ENCODE data around the gene EML1. TPM values are rescaled to one million over a fixed set of nuclear protein-coding genes. Genes with fewer than 3 reads are reported as not detected.

The EML1 gene
- total RNA-seq, 1 experiment from 2014 or later, result 11.1 TPM

DNA sequence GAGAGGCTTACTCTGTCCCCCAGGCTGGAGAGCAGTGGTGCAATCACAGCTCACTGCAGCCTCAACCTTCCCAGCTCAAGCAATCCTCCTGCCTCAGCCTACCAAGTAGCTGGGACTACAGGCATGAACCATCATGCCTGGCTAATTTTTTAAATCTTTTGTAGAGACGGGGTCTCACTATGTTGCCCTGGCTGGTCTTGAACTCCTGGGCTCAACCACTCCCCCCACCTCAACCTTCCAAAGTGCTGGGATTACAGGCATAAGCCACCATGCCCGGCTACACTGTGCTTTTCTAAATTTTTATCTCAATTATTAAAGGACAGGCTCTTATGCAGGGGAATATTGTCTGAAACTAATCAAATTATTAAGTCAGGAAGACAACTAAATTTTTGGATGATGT lies 44.6 kb downstream of the EML1 start:
- in situ Hi-C loops (cut with HindIII; ENCODE audit: low pct_unique_long_range_greater_than_20kb, low sequenced_read_pairs), result no loop called here

DNA sequence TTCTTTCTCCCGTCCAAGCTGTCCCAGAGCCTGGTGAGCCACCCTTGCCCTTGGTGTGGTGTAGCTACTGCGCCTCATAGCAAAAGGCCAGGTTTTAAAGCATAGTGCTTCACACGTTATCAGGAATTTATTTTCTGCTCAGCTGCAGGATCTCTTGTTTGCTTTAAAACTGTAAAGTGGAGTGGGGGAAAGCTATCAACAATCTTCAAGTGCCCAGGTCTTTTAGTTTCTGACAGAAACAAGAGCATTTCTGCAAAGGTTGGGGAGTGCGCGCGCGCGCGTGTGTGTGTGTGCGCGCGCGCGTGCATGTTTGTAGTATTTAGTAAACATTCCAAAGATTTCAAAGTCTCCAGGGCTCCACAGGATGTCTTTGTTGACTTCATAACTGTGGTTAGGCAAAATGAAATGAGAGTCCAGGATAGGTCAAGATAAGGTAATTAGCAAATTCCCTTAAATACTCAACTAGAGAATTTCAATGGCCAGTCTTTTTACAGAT lies 45.5 kb downstream of the EML1 start:
- in situ Hi-C loops (cut with HindIII; ENCODE audit: low pct_unique_long_range_greater_than_20kb, low sequenced_read_pairs), result no loop called here

More for the DNA sequence above, 44.6 kb downstream of the EML1 start:
- no peak for DNase-seq (ENCODE audit: low read depth, low spot score)

DNA sequence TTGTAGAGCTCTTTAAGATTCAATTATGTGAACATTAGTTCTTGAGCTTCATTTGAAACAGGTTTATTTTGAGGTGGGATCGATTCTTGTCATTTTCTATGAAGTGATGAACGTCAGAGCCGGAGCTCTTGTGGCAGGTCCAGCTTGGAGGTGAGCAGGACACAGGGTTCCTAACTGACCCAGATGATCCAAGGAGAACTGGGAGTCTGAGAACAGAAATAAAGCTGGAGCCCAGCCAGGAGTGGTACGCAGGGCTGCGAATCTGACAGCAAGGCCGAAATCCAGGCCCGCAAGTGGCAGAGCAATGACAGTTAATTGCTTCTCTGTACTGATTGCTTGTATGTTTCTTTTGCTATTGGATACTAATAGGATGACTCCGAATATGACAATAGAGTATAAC lies 46.5 kb downstream of the EML1 start:
- in situ Hi-C loops (cut with HindIII; ENCODE audit: low pct_unique_long_range_greater_than_20kb, low sequenced_read_pairs), result no loop called here
- no peak for DNase-seq (ENCODE audit: low read depth, low spot score)

More for the DNA sequence above, 45.5 kb downstream of the EML1 start:
- no peak for DNase-seq (ENCODE audit: low read depth, low spot score)

DNA sequence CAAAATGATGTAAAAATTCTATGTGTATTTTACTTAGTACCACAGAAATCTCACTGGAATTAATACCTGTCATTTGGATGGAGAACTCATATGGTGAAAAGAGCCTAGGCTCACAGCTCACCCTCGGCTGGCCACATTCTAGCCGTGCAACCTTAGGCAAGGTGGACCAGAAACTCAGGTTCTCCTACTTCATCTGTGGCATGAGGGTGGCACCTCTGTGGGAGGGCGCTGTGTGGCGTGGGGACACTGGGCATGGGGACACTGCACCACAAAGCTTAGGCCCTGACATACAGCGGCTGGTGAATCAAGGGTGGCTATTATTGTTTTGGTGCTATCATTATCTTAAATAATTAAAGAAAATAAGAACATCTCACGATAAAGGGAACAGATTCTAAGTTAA lies 47.1 kb downstream of the EML1 start:
- DNase-seq (ENCODE audit: low read depth, low spot score), result no peak
- in situ Hi-C loops (cut with HindIII; ENCODE audit: low pct_unique_long_range_greater_than_20kb, low sequenced_read_pairs), result no loop called here

DNA sequence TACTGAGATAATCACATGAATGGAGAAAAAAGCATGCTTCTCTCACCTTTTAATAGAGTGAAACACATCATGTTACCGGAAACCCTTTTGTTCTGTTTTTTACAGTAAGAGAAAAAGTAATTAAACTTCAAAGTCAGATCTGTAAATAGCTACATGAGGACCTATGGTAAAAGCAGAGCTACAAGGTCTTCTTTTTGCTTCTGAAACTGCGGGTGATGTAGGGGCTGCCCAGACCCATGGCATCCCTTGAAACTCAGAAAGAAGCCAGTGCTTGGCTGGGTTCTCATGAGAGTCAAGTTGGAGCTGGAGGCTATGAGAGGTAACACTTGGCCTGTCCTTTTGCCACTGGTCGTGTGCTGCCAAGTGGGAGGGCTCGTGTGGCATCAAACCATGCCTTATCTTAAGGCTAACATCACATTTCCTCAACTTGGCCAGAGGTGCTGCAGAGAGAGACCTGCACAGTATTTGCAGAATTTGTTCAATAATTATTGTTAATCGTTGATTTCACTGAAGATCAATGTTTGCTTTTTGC lies 47.6 kb downstream of the EML1 start:
- no peak for DNase-seq (ENCODE audit: low read depth, low spot score)
- in situ Hi-C loops (cut with HindIII; ENCODE audit: low pct_unique_long_range_greater_than_20kb, low sequenced_read_pairs), result no loop called here

DNA sequence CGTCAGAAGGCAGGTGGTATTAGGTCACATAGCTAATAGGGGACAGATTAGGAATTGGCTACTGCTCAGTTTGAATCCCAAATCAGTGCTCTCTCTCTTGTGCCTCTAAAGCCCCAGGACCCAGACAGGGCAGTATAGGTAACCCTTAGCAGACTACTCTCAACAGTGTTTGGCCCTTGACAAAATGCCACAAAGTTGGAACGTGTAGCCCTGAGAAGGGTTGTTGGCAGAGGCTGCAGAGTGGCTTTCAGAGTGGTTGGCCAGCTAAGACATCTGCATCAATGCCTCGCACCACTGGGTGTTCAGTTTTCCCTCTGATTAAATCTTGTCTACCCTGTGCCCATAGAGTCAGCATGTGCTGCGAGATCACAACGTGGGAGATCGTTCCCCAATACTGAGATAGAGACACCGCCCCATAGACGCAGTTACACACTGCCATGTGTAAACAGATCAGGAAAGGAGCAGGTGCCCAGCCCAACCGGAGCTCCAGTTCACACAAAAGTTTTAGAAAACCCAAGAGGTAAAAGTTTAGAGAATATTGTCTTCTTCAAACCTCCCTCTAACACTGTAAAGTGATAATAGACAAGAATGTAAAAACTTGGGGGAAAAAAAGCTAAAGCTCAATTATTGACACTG lies 48.3 kb downstream of the EML1 start:
- in situ Hi-C loops (cut with HindIII; ENCODE audit: low pct_unique_long_range_greater_than_20kb, low sequenced_read_pairs), result no loop called here
- DNase-seq (ENCODE audit: low read depth, low spot score), result no peak

DNA sequence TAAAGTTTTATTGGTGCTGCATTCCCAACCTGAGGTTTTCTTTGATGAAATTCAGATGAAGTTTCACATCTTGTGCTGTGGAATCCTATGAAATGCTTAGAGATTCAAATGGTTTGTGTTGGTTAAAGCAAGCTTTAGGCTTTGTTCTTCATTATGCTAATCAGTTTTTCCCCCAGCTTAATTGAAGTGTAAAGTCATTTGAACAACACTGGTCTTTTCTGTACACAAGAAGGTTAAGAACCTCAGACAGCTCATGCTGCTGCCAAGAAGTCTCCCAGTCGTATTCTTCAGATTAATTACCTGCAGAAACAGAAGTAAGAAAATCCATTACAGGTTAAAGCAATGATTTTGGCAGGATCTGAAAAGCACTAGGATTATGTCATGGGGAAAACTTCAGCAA lies 48.9 kb downstream of the EML1 start:
- DNase-seq (ENCODE audit: low read depth, low spot score), result no peak
- in situ Hi-C loops (cut with HindIII; ENCODE audit: low pct_unique_long_range_greater_than_20kb, low sequenced_read_pairs), result no loop called here

DNA sequence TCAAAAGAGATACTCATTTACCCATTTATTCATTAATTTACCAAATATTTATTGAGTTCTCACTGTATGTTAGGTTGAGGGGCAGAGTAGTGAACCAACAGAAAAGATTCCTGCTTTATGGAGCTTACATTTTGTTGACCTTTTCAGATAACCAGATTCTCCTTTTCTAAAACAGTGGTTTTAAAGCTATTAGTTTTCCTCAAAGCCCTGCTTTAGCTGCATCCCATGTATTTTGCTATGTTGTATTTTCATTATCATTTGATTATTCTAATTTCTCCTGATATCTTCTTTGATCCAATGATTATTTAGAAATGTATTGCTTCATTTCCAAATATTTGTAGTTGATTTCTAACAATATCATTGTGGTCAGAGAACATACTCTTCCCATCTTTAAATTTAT lies 53.6 kb downstream of the EML1 start:
- DNase-seq (ENCODE audit: low read depth, low spot score), result no peak
- in situ Hi-C loops (cut with HindIII; ENCODE audit: low pct_unique_long_range_greater_than_20kb, low sequenced_read_pairs), result no loop called here

DNA sequence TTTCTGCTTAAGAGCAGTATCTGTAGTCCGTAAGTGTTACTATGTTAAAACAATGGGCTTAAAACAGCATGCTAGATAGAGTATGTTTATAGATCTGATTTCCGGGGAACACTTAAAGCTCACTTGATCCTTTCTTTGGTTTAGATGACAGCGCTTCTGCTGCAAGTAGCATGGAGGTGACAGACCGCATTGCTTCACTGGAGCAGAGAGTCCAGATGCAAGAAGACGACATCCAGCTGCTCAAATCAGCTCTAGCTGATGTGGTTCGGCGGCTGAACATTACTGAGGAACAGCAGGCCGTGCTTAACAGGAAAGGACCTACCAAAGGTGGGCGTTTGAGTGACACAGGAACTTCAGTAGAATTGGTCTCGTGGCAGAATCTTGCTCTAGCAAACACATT lies 57.5 kb downstream of the EML1 start:
- no peak for DNase-seq (ENCODE audit: low read depth, low spot score)
- in situ Hi-C loops (cut with HindIII; ENCODE audit: low pct_unique_long_range_greater_than_20kb, low sequenced_read_pairs), result no loop called here

DNA sequence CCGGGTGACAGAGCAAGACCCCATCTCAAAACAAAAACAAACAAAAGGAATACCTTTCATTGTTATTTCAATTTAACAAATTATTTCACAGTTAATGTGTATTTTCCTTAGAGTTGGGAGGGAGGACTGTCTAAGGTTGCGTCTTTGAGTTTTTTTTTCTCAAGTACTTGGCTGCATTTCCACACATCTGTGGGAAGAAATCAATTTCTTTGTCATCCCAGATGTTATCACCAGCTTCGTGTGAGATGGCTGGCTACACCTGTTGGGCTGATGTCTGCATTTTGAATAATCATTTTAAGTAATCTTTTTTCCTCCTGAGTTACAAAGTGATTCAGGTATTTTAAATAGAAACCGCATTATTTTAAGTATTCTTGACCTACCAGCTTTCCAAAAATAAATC lies 59.4 kb downstream of the EML1 start:
- in situ Hi-C loops (cut with HindIII; ENCODE audit: low pct_unique_long_range_greater_than_20kb, low sequenced_read_pairs), result no loop called here

DNA sequence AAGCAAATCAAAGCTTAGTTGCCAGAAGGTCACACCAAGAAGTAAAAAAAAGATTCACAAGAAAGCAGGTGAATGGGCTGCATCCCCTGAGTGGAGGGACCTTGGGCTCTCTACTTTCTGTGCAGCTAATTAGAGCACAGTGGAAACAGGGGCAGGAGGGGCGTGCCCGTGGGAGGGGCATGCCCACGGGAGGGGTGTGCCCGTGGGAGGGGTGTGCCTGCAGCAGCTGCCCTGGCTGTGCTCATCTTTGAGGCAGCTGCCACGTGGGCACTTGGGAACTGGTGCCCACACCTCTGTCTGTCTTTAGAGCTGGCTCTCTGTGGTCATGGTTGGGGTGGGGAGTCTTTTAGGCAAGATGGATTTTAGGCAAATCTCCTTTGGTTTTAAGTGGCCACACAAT lies 60.0 kb downstream of the EML1 start:
- in situ Hi-C loops (cut with HindIII; ENCODE audit: low pct_unique_long_range_greater_than_20kb, low sequenced_read_pairs), result no loop called here
- peak; percentile 18 for DNase-seq (ENCODE audit: low read depth, low spot score)

More for the DNA sequence above, 59.4 kb downstream of the EML1 start:
- no peak for DNase-seq (ENCODE audit: low read depth, low spot score)

DNA sequence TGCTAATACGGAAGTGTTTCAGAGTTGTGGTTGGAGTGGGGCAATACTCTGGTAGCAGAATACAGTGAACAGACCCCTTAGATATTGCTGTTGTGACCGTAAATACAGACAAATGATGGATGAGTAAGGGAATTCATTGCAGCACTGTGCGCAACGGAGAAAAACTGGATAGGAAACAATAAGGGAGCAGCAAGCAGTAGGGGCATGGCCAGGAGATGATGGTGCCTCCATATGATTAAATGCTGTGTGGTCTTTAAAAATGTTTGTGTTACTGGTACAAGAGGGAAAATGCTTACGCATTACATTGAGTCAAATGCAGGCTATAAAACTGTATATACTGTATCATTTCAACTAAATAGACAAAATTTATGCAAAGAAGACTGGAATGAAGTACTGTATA lies 61.6 kb downstream of the EML1 start:
- in situ Hi-C loops (cut with HindIII; ENCODE audit: low pct_unique_long_range_greater_than_20kb, low sequenced_read_pairs), result no loop called here
- DNase-seq (ENCODE audit: low read depth, low spot score), result no peak

DNA sequence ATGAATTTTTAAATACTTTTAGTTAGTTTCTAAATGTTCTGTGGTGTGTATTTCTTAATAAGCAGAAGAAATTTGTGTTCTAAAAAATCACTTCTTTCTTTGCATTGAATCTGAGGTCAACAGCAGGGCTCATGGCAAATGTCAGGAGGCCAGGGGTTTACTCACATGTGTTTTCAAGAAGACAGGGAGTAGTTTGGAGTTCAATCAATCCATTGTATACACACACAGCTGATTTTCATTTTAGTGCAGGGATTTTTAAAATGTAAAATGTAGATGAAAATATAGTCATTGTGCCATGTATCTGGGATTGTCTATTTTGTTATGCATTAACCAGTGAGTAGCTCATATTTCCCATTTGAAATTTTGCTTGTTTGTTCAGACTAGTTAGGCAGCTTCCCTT lies 62.1 kb downstream of the EML1 start:
- DNase-seq (ENCODE audit: low read depth, low spot score), result peak; percentile 62
- in situ Hi-C loops (cut with HindIII; ENCODE audit: low pct_unique_long_range_greater_than_20kb, low sequenced_read_pairs), result no loop called here

DNA sequence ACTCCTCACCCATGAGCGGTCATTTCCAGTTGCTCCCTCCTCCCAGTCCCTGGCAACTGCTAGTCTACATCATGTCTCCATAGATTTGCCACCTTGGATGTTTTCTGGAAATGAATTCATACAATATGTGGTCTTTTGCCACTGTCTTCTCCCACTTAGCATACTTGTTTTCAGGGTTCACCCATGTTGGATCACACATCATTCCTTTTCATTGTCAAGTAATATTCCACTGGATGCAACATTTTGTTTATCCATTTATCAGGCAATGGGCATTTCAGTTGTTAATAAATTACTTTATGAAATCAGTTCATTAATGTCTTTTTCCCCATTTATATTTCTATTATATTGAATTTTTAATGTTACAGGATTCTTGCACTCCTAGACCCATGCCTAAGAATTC lies 64.3 kb downstream of the EML1 start:
- in situ Hi-C loops (cut with HindIII; ENCODE audit: low pct_unique_long_range_greater_than_20kb, low sequenced_read_pairs), result no loop called here
- no peak for DNase-seq (ENCODE audit: low read depth, low spot score)

DNA sequence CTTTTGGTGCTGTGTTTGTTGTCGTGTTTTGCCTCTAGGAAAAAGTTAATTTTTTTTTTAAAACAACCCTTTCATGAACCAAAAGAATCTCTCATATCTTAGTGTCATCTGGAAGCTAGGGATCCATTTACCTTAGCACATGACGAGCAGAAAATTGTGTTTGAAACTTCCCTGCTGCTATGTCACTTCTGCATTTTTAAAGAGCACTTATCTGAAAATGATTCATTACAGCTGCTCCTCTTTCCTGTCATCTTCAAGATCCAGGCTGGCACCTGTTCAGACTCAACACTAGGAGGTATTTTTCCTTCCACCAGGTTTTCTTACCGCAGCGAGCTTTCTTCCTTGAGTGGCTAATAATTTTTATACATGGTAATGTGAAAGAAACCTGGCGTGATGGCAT lies 67.0 kb downstream of the EML1 start:
- in situ Hi-C loops (cut with HindIII; ENCODE audit: low pct_unique_long_range_greater_than_20kb, low sequenced_read_pairs), result no loop called here

DNA sequence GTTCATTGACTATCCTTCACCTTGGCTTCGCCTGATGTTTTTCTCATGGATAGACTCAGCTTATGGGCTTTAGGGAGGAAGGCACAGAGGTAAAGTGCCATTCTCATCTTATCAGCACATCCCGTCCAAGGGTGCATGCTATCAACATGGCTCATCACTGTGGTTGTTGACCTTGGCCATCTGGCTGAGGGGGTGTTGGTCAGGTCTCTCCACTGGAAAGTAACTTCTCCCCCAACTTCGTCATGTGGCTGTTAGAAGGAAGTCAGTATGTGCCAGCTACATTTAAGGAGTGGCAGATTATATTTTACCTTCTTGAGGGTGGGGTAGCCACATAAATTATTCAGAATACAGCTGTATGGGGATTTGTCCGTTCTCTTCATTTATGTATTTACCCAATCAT lies 68.9 kb downstream of the EML1 start:
- in situ Hi-C loops (cut with HindIII; ENCODE audit: low pct_unique_long_range_greater_than_20kb, low sequenced_read_pairs), result no loop called here
- DNase-seq (ENCODE audit: low read depth, low spot score), result no peak

More for the DNA sequence above, 67.0 kb downstream of the EML1 start:
- DNase-seq (ENCODE audit: low read depth, low spot score), result no peak

DNA sequence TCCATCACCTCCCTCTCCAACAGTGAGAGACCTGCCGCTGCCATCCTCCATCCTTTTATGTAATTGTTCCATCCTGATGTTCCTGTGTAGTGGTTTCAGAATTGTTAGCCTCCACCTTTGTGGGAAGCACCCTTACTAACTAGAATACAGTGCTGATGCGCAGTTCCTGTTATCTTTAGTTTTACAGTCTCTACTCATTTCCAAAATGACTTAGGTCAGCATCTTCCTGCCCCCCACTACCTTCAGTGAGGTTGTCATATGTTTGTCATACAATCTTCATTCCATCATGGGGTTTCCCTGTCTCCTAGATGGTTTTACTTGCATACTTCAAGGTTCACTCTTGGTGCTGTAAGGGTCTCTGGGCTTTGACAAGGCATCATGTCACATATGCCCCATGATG lies 69.8 kb downstream of the EML1 start:
- no peak for DNase-seq (ENCODE audit: low read depth, low spot score)
- in situ Hi-C loops (cut with HindIII; ENCODE audit: low pct_unique_long_range_greater_than_20kb, low sequenced_read_pairs), result no loop called here

DNA sequence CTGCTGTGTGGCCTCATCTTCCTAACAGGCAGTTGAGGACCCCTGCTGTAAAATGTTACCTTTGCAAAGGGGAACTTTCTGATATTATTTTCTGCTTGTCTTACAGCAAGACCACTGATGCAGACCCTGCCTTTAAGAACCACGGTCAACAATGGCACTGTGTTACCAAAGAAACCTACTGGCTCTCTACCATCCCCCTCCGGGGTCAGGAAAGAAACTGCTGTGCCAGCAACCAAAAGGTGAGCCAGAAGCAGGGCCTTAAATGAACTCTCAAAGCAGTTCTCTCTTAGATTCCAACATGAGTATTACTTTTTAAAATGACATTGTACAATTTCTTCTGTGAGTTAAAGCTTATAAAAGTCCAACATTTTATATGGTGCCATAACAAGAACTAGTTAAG lies 72.2 kb downstream of the EML1 start:
- in situ Hi-C loops (cut with HindIII; ENCODE audit: low pct_unique_long_range_greater_than_20kb, low sequenced_read_pairs), result no loop called here
- DNase-seq (ENCODE audit: low read depth, low spot score), result no peak

DNA sequence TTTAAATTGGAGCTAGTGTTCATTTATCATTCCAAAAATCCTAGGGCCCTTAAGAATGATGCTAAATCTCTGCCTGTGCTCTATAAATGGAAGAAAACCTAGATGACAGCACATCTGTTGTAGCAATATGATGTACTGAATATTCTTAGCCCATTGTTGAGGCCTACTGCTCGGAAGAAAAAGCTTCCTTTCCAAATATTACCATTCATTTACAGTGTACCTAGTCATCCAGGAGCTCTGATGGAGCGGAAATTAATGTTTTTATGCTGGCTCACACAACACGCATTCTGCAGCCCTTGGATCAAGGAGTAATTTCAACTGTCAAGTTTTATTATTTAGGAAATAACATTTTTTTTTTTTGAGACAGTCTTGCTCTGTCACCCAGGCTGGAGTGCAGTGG lies 77.4 kb downstream of the EML1 start:
- no peak for DNase-seq (ENCODE audit: low read depth, low spot score)
- in situ Hi-C loops (cut with HindIII; ENCODE audit: low pct_unique_long_range_greater_than_20kb, low sequenced_read_pairs), result loop anchor here (10.0 kb wide), 1 partner anchor 146 kb away; no protein-coding TSS in a partner anchor

All from SK-MEL-5 (cell line).